GM19397 (cell line): ENCODE measurements around the gene PLXNC1.

Experiments used
- ATAC-seq: cut with Tn5 transposase; IDR thresholded peaks from one replicate; pipeline ENCODE4 v1.9.1; 2021; ENCODE audit warnings: mild to moderate bottlenecking, moderate library complexity; ENCODE audit not compliant: unreplicated experiment

The PLXNC1 gene

DNA sequence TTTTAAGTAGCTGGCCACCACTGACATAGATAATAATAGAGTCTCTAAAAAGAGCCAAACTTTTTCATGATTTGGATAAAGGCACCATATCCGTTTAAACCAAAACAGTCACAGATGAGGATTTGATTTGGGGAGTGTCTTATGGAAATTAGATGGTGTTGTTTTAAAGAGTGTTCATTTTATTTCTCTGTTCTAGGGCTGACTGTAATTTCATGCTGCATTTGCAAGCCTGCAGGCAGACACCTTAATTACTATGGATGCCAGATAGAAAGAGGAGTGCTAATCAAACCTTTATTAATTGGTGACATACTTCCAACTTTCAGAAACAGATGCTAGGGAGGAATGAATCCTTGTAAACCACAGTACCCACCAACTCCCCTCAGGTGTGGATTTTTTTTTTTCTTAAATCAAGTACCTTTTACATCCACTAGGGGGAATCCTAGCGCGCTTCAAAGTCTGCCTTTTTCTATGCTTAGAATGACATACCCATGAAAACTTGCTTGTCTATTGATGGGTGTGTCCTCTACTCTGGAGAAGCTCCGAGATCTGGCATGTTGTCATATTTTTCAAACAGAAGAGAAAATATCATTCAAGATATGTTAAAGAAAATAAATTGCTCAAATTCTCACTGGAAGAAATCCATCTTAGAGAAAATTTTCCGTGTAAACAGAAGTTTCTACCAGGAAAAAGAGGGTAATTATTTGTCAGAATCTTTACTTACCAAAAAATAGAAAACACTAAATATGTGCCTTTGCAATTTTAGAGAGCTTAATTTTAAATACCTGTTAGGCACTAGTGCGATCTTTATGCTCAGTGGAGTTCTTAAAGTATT is 14.2 kb upstream of the PLXNC1 start:
- ATAC-seq: no peak

GRCh38 chr12:94135896-94136295 is 12.5 kb upstream of the PLXNC1 start:
- ATAC-seq: no peak

GRCh38 chr12:94139816-94140215 is 8.6 kb upstream of the PLXNC1 start:
- ATAC-seq: no peak

- no peak for ATAC-seq
These were observed 7.8 kb upstream of the PLXNC1 start for GRCh38 chr12:94140556-94140955.

DNA sequence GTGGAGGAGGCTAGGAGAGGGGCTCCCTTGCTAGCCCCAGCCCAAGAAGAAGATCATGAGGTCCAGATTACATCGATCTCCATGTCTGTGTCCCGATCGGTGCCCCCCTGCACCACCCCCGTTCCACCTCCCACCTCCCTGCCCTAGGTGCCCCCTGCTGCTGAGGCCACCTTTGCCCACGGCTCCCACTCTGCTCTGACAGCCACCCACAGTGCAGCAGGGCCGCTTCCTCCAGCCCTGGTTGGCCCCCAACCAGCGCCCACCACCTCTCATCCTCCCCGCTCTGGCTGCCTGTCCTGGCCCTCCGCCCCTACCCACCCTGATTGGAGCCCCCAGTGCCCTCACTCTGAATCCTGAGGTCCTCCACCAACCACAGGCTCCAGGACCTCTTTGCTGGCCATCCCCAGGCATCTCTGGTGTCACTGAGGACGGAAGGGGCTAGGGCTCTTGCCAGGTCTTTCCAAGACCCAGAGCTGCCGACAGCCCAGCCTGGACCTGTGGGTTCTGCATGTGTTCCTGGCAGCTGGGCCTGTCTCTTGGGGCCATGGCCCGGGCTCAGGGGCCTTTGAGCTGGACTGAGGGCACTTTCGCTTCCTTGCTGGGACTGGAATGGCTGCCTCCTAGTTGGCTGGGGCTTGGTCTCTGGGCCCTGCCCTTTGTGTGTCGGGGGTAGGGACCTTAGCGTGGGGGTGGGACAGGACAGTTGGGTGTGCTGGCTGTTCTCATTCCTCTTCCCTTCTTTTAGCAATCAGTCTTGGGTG is 7.2 kb upstream of the PLXNC1 start:
- ATAC-seq: no peak

DNA sequence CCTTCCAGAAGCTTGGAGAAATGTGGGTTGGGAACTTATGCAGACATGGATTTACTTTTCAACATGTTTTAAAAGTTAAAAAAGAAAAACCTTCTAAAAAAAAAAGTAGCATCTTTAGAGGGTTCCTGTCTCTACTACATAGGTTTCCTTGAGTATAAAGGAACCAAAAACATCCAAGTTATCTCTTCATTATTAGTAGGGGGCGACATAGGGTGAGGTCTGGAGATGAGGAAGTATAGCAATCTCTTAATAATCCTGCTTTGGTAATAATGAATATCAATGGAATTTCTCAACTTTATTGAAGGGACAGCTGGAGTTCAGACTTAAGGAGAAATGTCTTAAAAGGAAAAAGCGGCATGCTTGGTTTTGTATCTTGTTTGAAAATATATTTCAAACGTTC is 6.5 kb upstream of the PLXNC1 start:
- no peak for ATAC-seq

DNA sequence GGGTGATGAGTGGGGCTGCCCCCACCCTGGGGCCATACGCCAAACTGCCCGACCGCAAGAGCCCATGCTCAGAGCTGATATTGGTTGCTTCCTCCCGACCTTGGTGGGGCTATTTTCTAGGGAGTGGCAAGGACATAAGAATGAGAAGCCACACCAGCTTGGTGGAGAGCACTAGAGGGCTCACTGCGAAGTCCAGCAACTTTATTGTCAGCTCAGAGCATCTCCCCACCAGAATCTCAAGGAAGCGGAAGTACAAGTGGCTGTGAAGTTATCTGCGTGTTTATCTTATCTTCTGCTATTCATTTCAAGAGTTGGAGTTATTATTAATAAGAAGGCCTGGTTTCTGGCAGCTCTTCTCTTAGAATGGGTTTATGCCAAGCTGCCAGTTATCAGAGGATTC is 4.9 kb upstream of the PLXNC1 start:
- no peak for ATAC-seq

GRCh38 chr12:94143951-94144350 is 4.4 kb upstream of the PLXNC1 start:
- ATAC-seq: no peak

GRCh38 chr12:94144781-94145180 is 3.6 kb upstream of the PLXNC1 start:
- no peak for ATAC-seq

GRCh38 chr12:94145191-94145983 is 3.0 kb upstream of the PLXNC1 start:
- ATAC-seq: no peak

GRCh38 chr12:94146166-94146936 is 2.0 kb upstream of the PLXNC1 start:
- ATAC-seq: no peak

GRCh38 chr12:94147387-94147990 is 888 bp upstream of the PLXNC1 start:
- ATAC-seq: no peak

GRCh38 chr12:94148739-94149118 is 352 bp downstream of the PLXNC1 start:
- ATAC-seq: peak; percentile 22

DNA sequence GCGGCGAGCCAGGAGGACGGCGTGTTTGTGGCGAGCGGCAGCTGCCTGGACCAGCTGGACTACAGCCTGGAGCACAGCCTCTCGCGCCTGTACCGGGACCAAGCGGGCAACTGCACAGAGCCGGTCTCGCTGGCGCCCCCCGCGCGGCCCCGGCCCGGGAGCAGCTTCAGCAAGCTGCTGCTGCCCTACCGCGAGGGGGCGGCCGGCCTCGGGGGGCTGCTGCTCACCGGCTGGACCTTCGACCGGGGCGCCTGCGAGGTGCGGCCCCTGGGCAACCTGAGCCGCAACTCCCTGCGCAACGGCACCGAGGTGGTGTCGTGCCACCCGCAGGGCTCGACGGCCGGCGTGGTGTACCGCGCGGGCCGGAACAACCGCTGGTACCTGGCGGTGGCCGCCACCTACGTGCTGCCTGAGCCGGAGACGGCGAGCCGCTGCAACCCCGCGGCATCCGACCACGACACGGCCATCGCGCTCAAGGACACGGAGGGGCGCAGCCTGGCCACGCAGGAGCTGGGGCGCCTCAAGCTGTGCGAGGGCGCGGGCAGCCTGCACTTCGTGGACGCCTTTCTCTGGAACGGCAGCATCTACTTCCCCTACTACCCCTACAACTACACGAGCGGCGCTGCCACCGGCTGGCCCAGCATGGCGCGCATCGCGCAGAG is 873 bp downstream of the PLXNC1 start:
- peak; percentile 31 for ATAC-seq

- ATAC-seq: peak; percentile 2
These were observed 1.4 kb downstream of the PLXNC1 start for GRCh38 chr12:94149781-94150239.

DNA sequence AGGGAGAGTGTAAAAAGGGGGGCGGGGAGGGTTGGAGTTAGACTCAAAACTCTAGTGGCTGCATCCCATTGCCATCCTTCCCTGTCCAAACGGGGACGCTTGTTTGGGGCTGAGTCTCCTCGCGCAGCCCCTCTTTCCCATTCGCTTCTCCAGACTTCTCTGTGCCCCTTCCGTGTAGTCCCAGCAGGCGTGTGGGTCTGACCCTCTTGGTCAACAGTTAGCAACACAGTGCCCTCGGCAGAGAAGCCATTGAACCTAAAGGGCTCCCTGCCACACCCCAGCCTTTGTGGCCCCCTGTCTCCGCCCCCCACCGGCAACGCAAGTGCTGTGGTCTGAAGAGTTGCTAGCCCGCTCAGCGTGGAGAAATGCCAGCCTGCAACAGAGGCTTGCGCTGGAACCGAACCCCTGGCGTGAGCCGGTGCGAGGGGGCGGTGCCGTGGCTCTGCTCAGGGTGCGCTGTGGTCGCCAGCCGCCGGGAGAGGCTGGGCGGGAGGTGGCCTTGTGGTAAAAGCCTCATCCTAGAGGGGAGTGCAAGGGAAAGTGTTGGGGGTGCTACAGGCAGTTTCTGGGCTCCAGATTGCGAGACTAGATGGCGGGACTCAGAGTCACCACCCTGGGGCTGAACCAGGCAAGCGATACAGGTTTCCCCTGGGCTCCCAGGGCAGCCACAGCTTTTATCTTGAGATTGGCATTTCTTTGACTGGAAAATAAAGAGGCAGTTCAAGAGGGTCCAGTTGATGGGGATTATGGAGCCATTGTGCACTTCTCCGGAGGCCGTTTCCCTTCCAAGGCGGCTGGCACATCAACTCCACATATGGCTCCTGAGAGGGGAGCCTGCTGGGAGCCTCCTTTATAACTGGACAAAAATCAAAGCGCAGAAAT is 2.1 kb downstream of the PLXNC1 start:
- no peak for ATAC-seq

DNA sequence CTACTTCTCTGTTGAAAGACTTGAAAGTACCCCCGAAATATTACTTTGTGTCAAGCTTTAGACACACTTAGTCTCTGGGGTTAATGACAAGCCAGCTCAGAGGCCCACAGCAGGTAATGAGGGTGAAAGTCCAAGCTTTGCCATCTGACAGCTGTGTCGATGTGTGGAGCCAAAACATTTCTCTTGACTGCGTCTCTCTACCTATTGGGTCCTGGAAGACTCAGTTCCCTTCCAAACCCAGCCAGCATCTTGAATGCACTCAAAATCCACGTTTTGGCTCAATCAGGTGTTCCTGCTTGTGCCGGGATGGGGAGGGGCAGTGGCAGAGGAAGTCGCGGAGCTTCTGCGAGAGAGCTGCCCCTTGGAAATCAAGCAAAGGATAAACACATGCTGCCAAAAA is 3.2 kb downstream of the PLXNC1 start:
- no peak for ATAC-seq

GRCh38 chr12:94152292-94153078 is 4.1 kb downstream of the PLXNC1 start:
- no peak for ATAC-seq
